ENCODE results near the gene LENG8.

DNA sequence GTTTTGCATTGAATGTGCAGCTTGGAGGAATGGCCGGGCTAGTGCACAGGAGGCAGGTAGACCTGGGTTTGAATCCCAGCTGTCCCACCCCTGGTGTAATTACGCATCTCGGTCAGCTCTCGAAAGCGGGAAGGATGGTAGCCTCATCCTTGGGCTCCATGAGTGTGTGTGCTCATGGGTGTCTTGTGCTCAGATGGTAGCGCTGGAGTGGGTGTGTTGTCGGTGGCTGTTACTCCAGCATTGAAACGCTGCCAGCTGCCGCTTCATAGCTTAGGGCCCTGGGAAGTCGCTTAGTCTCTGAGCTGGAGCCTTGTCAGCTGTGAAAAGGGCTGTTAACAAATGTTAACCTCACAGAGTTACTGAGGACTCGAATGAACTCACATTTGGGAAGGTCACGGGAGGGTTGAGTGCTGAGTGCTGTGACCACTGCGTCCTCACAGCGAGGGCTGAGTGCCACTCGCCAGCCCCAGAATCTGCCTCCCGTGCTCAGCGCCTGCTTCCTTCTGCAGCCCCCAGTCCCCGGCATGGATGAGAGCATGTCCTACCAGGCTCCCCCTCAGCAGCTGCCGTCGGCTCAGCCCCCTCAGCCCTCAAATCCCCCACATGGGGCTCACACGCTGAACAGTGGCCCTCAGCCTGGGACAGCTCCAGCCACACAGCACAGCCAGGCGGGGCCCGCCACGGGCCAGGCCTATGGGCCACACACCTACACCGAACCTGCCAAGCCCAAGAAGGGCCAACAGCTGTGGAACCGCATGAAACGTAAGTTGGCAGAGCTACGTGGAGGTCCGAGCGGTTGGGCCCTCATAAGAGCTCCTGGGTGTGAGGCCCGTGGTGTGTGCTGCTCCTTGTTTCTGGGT, 5.2 kb downstream of the LENG8 start:
- TF ChIP-seq CTCF (IDR thresholded peaks at IDR 0.05) (no peak), POLR2A (IDR thresholded peaks at IDR 0.05) (no peak), EP300 (IDR thresholded peaks at IDR 0.05) (no peak)
